Measurements from ENCODE around the gene WIPI1.

WIPI1 gene

DNA sequence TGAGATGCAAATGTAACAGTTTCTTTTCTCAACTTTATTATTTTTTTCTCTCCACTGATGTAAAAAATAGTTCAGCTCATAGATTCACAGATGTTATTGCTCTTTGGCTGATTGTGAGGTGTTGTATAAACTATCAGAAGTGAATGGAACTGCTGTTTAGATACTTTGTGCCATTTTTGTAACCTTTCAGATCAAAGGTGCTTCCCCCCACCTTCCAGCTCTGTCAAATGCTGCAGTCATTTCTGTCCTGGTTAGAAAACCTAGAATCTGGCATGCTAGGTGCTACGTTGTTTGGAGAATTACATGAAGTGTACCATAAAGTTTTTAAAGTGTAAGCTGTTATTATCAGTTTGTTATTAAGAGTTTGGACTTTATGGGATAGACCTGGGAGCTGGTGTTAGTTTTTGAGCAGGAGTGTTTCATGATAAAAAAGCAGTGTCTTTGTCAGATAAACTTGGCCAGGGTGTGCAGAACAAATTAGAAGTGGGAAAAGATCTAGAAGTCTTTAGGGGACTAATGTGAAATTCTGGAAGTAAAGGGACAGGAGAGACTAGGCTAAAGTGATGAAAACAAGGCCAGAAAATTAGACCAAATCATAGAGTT is 1.8 kb upstream of the WIPI1 start:
- DNase-seq = no peak

DNA sequence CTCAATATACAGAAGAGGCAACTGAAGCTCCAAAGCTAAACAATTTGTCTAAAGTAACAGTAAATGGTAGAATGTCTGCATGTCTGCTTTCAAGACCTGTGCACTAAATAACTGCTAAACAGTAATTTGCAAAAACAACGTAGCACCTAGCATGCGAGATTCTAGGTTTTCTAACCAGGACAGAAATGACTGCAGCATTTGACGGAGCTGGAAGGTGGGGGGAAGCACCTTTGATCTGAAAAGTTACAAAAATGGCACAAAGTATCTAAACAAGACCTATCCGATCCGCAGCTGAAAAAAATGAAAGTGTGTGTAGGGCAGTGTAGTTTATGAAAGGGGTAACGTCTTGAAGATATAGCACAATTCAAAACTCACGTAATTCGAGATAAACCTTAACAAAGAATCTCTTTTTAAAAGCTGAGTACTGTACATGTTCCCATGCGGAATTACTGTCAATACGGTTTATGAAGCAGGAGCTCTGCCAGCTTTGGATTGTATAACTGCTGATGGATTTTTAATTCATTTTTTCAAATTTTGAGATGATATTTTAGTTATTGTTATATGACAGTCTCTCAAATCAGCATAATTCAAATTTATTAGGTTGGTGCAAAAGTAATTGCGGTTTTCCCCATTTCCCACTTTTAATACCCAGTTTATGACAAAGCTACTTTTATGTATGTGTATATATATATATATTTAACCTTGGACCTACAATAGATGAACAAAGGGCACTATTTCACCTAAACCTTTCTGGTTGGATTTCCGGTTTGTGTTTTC is 1.2 kb upstream of the WIPI1 start:
- DNase-seq = no peak

DNA sequence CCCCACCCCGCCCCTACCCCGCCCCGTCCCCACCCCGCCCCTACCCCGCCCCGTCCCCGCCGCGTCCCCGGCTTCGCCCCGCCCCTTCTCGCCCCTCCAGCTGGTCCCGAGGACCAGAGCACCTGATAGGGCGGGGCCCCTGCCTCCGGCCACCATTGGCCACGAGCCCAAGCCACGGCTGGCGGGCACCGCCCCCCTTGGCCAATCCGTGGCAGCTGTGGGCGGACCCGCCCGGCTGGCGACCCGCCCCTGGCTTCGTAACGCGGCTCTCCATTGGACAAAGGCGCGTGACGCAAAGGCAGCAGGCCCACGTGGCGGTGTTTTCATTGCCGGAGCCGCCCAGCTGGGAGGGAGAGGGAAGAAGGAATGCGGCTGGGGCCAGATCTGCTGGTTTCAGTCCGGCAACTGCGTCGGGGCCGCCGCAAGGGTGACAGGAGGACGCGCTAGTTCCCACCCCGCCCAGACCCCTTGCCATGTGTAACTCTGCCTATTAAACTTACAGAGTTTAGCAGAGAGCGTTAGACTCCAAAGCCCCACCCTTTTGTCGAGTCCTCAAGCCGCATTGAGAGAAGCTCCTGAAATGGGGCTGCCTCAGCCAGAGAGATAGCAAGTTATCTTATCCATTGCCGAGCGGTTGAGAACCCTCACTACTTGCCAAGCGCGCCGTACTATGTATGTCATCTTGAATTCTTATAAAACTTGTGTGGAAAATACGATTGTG is 403 bp upstream of the WIPI1 start:
- DNase-seq = peak; percentile 92 to 94

DNA sequence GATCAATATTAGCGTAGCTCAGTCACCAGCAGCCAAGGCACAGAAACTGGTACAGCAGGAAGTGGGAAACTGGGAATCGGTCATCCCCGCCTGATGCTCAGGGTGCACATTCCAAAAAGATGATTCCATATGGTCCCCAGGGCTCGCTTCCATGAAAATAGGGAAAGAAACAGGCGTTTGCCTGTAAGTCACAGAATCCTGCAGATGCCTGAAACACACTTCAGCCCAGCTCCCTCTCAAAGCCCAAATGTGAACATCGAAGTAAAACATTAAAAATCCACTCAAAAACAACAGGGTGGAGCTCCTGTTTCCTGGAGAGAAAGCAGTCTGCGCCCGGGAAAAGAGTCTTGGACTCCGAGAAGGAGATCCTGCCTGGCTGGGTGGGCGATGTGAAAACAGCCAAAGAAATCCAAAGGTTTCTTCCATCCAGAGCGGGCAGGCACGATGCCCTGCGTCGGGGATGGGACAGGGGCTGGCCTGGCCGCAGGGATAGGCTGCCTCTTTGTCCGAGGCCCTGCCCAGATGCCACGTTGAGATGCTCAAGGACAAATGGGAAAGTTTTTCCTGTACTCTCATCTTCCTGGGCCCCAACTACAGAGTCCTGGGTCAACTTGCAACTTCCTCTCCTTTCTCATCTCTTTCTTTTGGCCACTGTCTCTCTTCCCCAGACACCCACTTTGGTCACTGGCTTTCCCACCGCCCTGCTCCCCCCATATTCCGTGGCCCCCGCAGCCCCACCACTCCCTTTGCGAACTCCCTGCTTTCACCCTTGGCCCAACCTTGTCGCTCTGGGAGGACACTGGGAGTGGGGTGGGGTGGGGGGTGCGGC is 743 bp downstream of the WIPI1 start:
- DNase-seq = no peak

DNA sequence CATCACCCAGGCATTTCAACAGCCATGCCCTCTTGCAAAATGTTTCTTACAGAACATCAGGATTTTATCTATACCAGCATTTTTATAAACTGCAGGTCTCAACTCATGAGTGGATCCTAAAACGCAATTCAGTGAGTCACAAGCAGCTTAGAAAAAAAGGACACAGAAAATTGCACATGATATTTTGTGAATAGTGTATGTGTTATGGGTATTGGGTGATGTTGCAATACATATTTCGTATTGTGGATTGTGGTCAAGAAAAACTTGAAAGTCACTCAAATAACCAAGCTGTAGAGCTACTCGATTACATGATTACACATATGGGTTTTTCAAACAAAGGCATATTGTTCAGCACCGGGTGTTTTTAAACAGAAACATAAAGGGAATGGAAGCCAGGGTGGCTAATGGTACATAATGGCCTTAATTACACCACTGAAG is 1.4 kb downstream of the WIPI1 start:
- DNase-seq = no peak

DNA sequence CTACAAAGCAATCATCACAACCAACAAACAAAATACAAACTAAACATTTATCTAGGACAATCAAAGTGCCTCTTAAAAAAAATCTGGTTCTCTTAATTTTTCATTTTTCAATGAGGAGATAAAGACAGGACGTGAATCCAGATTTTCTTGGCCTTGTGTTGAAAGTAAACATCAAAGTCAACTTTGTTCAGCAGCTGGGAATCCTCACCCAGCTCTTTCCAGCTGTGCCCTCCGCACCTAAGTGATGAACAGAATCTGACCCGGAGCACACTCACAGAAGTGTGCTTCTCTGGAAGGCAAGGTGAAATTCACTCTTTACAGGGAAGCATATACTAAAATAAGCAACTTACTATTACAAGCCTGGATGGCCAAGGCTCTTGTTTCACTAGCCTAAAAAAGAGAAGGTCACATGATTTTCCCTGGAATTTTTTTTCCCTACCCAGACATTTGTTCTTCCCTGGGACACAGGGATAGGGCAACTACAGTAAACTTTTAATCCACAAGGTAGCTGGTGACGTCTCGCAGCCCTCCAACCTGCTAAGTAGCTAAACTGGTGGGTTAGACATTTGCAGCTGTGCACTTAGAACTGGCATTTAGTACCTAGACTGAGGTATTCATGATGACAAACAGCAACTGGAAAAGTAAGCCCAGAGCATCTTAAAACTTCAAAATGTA is 3.2 kb downstream of the WIPI1 start:
- no peak for DNase-seq

DNA sequence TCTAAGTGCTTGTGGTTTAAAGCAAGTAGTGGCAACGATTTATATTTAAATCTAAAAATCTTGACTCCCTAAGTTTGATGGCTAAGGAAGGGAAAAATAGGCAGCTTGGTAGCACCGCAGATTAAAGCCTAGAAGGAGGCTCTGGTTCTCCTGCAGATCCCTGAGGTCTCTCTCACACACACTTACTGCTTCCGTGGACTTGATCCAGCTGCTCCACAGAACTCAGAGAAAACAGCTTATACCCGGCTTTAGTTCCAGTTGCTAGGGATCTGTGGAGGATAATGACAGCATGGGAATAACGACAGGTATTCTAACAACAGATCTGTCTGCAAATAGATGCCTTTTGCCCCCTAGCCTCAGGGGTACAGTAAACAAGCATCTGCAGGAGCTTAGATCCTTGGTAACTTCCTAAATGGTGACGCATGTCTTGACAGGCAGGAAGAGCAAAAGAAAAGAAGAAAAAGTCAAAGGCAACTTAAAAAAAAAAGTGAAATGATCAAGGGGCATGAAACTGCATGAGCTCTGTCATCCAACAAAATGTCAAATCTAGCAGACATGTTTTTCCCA is 4.5 kb downstream of the WIPI1 start:
- DNase-seq = no peak

DNA sequence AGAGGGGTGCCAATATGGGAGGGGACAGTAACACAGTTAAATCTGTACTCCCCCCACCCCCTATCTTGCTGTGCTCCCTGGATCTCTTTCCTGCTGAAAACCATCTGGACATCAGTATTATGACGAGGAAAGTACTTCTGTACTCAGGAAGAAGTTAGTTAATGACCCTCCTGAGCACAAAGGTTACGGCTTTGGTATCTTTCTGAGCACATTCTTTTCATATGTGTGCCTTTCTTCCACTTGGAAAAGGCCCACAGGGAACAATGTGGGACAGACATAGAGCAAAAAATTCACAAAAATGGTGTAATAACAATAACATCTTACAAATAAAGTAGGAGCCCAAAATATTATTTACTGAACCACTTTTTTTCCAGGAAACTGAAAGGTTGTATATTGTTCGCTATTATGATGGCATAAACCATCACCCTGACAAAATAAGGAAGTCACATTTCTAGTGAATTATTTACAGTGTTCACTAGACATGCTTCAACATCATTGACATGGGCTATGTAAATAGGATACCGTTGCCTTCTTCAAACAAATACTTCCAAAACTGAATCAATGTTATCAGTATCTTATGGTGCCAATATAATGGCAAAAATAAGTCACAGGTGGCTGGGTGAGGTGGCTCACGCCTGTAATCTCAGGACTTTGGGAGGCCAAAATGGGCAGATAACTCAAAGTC is 5.5 kb downstream of the WIPI1 start:
- DNase-seq = no peak

DNA sequence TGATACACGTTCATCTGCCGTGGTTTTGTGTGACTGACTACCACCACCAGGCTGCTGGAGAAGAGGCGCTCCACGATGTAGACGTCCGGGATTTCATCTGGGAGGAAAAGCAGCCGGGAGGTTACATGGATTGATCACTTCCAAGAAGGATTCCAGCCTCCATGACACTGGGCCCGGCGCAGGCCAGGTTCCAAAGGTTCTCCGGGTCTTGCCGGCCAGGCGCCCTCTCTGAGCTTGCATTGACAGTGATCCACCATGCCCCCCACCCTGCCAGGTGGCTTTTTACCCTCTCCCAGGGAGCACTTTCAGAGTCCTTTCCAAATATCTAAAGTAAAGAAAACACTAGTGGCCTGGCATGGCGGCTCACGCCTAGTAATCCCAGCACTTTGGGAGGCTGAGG is 6.5 kb downstream of the WIPI1 start:
- no peak for DNase-seq

DNA sequence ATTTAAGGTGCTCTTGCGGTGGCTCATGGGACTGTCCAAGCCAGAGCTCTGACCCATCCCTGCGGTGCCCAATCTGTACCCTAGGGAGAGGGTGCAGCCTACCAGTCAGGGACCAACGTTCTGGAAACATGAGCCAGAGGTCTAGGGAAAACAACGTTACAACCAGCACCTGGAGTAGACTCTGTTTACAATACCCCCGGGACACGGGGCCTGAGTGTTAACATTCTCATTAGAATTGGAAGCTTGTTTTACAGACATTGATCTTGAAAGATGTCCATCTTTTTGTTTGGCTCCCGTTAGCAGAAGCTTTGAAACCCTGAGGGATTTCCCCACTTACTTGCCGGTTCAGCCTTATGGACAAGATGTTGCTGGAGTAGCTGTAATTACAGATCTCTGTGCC is 6.9 kb downstream of the WIPI1 start:
- no peak for DNase-seq

DNA sequence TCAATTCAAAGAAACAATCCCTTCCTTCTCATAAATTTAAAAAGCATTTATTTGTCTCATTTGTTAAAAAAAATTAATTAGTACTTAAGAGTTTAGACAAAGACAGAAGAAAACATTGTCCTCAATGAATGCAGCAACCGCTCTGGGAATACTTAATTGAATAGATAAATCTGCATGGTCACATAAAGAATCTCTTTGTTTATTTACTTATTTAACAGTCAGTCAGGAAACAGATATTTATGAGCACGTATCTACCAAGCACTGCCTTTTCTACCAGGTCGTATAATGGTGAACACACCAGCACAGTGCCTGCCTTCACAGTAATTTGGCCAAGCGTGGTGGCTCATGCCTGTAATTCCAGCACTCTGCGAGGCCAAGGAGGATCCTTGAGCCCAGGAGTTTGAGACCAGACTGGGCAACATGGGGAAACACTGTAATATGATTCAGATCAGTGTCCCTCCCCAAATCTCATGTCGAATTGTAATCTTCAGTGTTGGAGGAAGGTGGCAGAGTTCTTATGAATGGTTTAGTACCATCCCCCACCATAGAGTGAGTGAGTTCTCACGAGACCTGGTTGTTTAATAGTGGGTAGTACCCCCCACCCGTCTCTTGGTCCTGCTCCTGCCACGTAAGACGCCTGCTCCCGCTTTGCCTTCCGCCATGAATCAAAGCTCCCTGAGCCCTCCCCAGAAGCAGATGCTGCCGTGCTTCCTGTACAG is 8.1 kb downstream of the WIPI1 start:
- no peak for DNase-seq

DNA sequence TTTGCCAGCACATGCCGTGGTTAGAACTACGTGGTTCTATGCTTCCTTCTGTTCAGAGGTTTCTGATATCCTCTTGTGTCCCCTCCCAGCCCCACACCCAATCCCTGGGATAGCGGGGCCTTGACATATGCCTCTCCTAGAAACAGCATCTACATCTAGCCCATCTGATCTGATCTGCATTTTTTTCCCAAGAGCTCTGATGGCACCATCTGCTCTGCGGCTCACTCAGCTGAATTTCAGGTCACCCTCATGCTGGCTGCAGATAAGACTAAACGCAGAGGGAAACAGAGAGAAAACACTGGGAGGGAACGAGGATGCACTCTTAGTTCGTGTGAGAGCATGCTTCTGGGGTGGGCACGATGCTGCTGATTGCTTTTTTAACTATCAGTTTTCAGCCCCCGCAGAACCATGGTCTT is 10.7 kb downstream of the WIPI1 start:
- no peak for DNase-seq

DNA sequence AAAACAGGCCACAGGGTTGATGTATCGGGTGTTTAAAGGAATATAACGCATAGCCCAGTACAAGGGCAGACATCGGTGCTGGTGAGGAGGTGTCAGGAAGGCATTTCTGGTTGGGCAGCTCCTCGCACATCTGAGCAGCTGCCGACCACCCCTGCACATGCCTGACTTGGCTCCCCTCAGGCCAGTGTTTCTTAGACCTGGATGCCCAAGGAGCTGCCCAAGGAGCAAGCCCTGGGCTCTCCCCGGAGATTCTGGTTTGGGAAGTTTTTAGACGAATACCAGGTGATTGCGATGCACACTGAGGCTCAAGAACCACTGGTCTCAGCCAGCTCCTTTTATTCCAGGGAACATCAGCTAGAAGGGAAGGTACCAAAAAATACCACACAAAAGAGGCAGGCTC is 11.6 kb downstream of the WIPI1 start:
- no peak for DNase-seq

DNA sequence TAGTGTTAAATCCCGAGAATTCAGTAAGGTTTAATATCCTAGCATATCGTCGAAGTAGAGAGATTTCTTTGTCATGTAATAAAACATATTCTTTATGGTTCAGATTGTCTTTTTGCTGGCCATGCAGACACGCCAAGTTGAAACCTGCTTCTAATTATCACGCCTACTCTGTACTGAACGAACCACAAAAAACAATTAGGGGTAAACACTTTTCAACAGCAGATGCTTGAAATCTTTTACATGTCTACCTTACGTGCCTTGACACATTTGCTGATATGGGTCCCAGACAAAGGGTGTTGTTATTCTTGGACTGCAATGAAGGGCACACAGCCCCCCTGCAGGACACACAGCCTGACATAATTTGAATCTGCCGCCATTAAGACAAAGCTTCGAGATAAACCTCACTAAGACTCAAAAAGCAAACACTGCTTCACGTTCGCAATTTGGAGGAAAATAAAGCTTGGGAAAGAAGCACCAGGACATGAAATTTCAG is 13.3 kb downstream of the WIPI1 start:
- DNase-seq = no peak

DNA sequence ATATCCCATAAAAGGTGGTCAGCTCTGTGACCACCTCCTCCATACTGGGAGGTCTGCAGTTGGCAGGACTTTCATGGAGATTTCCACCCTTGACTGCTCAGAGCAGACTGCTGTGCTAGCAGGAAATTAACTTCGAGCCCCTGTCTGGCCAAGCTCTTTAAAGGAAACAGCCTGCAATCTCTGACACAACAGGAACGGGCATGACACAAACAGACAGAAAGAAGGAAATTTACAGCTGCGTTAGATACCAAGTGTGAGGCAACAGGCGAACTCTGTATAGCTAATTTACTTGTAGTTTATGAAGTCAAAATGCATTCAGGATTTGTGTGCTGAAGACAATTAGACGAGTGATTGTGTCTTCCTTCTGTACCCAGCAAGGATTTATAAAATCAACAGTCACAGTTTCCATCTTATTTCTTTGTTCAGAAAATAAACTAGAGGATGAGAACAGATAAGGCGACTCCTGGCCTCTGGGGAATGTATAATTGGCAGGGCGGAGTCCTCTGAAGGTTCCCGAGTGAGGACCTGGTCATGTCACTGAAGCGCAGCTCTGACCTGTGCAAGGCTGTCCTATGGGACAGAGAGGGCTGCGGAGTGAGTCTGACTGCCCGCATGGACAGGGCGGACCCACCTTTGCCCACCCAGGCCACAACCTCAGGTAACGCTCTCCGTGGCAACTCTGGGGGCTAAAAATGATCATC is 16.1 kb downstream of the WIPI1 start:
- DNase-seq = no peak

DNA sequence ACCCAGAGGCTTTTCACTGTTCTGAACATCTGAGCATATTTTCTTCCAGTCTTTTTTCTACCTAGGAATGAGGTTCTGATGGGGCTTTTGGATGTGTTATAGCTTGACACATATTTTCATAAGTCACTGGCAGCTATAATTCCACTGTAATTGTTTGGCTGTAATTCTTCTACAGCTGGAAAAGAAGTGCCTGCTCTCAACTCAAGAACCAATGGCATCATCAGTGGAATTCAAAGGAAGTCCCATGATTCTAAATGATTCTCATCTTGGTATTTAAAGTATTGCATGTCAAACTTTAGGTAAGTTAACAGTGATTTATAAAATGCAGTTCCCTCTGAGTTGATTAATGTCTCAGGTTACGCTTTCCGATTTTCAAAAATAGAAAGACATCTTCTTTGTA is 16.8 kb downstream of the WIPI1 start:
- DNase-seq = no peak

DNA sequence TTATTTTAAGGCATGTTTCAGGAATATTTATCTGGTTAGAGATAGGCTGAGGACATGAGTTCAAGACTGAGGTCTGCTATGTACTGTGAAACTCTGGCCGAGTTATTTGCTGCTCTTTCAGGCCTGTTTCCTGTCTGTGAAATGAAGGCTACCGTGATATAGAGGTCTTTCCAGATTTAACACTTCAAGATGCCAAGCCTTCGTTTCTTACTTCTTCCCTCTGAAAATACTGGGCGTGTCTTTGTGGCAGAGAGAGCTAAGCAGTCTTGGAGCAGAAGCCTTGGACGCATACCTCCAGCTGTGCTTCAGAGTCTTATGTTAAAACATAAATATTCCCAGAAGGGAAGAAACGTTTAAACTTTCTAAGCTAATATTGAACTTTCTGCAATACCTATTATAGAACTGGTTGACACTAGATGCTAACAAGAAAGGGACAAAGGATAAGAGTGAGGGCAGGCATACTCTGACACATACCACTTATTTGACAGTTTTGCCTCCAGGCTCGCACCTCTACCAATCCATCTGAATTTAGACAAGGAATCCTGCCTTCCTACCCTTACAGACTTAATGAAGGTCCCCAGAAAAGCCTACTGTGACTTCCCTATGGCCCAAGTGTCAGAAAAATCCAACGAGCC is 17.5 kb downstream of the WIPI1 start:
- DNase-seq = no peak

DNA sequence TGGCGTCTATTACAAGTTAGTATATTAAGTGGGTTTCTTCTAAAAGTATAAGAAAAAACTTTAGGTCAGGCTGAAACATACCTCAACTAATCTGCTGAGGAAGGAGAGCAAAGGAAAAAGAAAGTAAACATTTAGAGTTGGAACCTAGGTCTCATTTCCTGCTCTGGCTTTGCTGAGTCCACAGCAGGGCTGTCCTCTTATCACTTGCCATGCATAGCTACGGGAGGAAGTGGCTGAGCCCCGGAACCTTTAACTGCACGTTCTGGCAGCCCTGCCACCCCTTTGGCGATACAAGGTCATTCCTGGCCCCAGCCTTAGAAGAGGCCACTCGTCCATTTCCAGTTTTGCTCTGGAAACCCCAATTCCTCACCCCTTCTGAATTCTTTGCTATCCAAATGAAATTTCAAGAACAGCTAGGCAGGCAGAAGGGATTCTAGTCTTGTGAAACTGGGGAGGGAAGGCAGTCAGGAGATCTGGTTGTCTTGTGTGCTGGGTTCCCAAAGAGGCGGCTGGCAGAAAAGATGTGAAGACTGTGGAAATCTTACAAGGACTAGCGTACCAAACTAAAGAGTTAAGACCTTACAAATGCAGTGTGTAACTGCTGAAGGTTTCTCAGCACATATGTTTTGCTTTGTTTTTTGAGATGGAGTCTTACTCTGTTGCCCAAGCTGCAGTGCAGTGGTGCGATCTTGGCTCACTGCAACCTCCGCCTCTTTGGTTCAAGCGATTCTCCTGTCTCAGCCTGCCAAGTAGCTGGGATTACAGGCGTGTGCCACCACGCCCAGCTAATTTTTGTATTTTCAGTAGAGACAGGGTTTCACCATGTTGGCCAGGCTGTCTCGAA is 19.1 kb downstream of the WIPI1 start:
- no peak for DNase-seq
